Anterior cingulate cortex (tissue), 58 donors: ENCODE measurements around the gene KMO.

Experiments
- DNase-seq, 58 donors: peaks; one replicate each; lab custom pipeline; 2025; lab: John Stamatoyannopoulos, UW

KMO gene

DNA sequence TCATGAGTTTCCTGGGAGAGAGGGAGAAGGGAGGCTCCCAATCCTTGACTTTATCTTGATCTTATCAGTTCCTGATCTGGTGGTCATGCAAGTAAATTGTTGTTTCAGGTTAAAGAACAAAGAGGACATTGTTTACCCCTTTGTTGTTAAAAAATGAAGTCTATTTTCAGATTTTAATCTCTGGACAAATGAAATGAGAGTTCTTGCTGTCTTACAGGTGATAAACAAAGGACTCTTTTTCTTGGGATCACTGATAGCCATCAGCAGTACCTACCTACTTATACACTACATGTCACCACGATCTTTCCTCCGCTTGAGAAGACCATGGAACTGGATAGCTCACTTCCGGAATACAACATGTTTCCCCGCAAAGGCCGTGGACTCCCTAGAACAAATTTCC is 59.6 kb downstream of the KMO start:
- no peak for DNase-seq

DNA sequence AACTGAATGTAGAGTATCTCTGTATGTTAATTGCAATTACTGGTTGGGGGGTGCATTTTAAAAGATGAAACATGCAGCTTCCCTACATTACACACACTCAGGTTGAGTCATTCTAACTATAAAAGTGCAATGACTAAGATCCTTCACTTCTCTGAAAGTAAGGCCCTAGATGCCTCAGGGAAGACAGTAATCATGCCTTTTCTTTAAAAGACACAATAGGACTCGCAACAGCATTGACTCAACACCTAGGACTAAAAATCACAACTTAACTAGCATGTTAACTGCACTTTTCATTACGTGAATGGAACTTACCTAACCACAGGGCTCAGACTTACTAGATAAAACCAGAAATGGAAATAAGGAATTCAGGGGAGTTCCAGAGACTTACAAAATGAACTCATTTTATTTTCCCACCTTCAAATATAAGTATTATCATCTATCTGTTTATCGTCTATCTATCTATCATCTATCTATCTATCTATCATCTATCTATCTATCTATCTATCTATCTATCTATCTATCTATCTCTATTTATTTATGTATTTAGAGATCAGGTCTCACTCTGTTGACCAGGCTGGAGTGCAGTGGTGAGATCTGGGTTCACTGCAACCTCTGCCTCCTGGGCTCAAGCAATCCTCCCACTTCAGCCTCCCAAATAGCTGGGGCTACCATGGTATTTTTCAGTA is 60.2 kb downstream of the KMO start:
- no peak for DNase-seq

DNA sequence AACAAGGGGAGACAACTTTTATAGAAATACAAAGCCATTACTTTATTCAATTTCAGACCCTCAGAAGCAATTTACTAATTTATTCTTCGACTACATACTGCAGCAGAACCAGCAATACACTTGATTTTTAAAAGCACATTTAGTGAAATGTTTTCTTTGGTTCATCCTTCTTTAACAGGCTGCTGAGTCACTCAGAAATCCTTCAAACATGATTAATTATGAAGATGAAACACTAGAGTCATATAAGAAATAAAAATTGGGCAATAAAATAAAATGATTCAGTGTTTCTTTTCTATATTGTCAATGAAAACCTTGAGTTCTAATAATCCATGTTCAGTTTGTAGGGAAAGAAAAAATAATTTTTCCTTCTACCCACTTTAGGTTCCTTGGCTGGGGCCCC is 61.0 kb downstream of the KMO start:
- DNase-seq: no peak

DNA sequence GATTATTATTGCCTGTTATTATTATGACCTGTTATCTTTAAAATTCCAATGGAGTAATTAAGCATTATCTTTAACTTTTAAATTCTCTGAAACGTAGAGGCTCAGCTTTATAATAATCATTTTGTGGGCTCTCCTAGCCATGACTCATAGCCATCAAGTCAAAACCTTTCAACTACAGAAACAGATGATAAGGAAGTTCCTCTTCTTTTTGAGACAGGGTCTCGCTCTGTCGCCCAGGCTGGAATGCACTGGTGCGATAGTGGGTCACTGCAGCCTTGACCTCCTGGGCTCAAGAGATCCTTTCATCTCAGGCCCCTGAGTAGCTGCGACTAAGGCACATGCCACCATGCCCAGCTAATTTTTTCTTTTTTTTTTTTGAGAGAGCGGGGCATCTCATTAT is 64.5 kb downstream of the KMO start:
- no peak for DNase-seq

DNA sequence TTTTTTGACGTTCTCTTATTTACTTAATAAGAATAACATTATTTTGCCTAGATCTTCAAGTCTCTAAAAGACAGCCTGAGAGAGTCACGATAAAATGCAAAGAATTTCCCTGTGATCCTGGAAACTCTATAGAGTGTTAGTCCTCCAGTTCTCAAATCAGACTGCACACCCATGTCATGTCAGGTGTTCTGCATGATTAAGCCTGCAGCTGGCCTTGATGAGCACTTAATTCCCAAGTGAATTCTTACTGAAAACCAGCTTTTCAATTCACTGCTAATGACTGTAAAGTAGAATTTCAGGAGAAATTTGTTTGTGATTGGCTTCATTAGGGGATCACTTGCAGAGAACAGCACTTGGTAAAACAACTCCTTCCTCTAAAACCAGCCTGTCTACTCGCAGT is 66.1 kb downstream of the KMO start:
- no peak for DNase-seq

DNA sequence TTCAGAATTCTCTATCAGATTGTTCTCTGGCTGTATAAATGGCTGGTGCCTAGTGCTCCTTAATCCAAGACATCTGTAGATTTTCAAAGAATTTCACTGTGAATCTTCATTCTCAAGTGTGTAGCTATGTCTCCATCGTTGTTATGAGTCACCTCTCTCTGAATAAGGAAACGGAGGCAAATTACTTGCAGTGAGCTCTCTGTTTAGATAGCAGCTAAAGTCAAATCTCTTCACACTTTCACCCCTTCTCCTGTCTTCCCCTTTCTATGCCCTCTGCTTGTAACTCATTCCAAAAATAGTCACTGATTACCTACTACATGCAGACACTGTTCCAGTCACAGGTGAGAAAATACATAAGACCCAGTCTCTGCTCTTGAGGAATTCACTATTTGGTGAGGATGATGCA is 68.3 kb downstream of the KMO start:
- DNase-seq: no peak

DNA sequence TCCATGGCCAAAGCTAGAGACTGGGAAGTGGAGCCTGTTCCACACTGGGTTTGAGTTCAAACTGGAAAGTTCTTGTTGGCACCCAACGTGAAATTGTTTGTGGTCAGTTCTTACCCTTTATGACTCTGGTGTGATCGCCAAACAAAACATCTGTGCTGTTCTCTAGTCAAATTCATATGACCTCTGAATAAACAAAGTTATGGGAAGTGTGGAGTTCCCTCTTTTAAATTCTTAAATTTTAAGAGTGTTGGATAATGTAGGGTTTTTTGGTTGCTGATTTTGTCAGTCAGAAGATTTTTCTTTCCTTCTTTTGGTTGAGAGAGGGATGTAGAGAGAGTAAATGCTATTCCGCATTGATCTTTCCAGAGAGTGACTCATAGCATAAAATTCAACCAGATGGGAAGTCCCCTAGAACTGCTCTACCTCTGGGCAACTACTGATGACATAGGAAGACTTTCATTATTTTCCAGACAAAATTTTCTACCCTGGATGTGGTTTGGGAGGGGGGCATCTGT is 71.6 kb downstream of the KMO start:
- DNase-seq: no peak

DNA sequence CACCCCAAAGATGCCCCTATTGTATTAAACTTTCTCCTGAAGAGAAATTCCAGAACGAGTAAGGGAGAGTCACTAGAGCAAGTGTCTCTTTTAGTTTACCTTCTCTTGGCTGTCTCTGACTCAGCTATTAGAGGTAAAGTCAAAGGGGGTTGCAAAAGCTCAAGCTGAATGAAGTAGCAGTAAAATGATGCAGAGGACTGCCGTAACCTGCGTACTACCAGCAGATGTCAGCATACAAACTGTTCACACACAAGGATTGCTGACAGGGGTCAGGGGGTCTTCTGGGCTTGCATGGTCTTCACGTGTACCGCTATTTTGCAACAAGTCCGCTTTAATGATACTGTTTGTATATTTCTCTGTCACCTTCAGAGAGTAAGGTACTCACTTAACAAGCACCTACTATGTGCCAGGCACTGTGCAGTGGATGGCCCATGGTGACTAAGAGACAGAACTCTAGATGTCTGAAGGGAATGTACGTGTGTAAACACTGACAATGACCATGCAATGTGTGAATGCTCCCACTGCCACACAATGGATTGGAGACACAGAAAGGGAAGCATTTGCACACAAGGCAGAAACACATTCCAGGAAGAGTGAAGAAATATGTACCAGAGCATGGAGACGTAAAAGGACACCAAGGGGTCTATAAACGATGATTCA is 73.1 kb downstream of the KMO start:
- DNase-seq: no peak

DNA sequence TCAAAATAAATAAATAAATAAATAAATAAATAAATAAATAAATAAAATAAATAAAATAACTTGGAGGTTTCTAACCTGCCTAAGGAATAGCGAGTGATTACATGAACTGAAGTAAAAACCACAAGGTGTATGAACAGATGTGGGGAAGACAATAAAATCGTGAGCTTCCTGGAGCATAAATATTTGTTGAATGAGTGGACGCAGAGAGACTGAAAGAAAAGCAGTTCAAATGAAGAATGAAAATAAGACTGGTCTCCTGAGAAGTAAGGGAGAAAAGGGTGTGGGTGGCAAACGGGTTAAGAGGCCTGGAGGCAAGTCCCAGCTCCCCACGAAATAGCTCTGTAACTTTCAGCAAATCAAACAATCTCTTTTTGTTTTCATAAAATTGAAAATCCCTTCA is 74.4 kb downstream of the KMO start:
- DNase-seq: no peak

DNA sequence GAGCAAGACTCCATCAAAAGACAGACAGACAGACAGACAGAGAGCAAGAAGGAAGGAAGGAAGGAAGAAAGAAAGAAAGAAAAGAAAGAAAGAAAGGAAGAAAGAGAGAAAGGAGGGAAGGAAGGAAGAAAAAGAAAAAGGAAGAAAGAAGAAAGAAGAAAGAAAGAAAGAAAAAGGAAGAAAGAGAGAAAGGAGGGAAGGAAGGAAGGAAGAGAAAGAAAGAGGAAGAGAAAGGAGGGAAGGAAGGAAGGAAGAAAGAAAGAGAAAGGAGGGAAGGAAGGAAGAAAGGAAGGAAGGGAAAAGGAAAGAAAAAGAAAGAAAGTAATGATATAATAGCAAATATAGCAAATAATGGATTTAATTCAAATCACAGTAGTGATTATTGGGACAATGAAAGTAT is 75.3 kb downstream of the KMO start:
- no peak for DNase-seq

DNA sequence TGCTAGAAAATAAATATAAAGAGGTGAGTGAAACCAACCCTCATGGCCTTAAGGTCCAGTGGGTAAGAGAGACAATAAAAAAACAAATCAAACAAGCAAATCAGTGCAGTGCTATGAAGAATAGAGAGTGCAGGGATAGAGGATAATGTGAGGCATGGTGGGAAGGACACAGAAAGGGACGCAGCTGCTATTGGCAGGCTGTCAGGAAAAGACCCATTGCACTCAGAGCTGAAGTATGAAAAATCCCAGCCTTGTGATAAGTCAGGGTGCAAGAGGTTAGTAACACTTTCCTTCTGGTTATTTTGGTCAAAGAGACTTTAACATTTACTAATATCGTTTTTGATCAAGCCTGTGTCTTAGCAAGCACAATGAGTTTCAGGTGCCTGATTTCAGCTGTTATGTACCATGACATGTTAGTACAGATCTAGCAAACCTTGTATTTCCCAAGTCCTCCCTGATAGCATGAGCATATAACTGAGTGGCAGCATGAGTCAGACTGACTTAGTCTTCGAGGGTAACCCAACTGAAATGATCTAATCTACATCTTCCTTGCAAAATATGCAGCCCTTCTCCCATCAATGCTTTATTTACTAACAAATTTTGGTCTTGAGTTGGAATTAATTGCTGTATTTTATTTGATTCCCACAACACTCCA is 76.3 kb downstream of the KMO start:
- no peak for DNase-seq

DNA sequence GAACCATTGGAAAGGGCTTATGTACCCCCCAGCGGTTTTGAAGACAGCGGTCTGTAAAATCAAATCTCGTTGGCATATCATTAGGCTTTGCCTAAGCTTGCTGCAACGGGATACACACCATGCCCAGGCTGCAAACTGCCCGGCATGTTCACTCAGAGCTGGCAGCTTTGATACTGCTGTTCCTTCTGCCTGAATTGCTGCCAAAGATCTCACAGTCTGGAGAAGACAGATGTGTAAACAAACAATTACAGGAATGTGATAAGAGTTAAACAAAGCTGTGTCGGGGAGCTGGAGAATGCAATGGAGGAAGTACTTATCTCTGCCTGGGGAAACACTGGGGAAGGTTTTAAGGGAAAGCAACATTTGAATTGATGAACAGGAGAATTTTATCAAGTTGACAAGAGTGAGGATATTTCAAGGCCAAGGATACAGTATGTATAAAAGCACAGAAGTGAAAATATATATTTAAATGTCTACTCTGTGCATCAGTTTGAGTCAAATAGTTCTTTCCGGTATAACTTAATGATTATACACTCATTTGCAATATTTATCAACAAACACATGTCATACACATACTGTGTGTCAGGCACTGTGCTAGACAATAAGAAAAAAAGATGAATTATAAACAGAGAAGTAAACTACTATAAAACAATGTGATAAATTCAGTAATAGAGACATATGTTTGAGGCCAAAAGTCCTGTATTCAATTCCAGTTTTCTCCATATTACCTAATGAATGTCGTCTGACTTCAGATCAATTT is 78.1 kb downstream of the KMO start:
- peak in 2 of 58 donors; percentile 5 to 23 for DNase-seq

DNA sequence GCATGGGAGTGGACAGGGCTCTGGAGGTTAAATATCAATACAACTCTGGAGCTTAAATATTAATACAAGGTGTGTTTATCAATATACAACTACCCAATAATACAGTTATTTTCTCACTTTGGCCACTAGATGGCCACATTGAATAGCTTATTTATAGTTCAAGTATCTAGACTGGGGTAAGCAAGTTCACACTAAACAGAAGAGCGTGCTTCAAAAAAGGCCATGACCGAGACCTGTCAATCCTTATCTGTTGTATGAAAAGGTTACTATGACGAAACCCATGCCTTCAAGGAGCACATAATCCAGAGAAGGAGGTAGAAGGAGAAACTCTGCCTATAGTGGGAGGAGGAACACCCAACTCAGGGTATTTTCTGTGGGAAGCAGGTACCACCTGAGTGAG is 78.9 kb downstream of the KMO start:
- peak in 2 of 58 donors; percentile 50 to 57 for DNase-seq

DNA sequence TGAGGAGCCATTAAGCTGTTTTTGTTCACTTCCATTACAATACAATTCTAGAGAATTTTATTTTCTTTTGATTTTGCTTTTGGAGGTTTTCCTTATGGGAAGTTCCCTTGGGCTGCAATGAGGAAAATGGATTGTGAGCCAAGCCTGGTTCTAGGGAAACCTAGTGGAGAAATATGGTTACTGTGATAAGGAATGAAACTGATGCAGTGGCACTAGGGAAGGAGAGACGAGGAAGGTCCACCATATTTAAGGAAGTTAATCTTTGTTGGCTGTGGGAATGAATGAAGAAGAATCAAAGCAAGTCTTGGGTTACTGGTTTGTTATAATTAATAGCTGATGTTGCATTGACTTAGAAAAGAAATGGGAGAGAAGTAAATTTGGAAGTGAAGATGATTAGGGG is 79.6 kb downstream of the KMO start:
- no peak for DNase-seq

DNA sequence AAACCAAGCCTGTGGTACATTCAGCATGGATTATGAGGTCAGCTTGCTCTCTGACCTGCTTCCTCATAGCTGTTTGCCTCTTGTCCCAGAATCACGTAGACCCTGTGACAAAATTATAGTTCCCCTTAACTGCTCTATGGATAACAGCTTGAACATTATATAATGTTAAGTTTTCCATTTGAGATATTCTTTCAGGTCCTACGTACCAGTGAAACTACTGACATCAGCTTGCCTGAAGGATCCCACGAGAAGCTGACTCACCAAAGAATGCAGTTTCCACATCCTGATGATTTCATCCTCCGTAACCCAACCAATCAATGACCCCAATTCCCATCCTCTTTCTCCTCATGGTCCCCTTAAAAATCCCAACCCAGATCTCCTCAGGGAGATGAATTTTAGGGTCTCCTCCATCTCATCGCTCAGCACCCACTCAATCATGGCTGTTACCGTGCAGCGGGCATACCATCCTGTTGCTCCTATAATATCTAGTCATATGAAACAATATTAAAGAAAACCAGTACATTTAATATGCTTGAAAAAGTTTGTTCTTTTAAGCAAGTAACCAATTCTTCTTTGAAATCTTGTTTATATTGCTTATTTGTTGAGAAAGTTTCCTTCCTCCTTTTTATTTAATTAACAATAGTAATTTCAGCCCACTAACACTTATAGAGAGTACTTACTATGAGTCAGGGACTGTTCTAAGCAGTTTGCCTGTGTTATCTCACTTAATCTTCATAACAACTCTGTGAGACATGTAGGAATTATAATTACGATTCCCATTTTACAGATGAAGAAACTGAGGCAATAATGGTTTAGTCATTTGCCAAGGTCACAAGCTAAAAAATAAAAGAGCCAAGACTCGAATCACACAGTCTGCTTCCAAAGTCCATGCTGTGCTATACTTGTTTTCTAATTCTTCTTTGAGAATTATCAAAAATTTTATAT is 80.6 kb downstream of the KMO start:
- DNase-seq: peak in 1 of 58 donors; percentile 7

DNA sequence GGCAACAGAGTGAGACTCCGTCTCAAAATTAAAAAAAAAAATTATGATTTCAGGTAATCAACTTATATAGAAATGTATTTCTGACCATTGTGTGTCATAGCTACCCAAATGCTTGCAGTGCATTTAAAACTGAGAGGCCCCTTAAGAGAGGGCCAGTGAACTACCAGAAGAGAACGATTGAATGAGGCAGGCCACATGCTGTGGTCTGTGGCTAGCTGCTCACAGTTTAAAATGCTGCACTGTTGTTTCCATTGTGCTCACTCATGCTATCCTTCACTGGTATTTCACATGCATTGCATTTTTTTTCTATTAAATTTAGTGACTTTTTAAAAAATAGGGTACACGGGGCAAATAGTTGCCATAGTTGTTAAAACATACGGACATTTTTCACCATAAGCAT is 82.0 kb downstream of the KMO start:
- DNase-seq: no peak

DNA sequence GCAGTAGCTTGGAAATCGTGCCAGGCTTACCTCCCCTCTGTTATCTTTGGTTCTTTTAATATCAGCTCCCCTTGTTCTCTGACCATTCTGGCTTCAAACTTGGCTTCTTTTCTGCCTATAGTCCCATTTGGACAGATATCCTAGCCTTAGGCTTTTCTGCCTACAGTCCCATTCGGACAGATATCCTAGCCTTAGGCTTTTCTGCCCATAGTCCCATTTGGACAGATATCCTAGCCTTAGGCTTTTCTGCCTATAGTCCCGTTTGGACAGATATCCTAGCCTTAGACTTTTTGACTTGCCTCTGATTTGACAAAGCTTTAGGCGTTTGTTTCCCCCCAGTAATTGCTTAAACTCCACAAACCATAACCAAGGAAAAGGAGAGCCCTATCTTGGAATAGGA is 82.4 kb downstream of the KMO start:
- no peak for DNase-seq

DNA sequence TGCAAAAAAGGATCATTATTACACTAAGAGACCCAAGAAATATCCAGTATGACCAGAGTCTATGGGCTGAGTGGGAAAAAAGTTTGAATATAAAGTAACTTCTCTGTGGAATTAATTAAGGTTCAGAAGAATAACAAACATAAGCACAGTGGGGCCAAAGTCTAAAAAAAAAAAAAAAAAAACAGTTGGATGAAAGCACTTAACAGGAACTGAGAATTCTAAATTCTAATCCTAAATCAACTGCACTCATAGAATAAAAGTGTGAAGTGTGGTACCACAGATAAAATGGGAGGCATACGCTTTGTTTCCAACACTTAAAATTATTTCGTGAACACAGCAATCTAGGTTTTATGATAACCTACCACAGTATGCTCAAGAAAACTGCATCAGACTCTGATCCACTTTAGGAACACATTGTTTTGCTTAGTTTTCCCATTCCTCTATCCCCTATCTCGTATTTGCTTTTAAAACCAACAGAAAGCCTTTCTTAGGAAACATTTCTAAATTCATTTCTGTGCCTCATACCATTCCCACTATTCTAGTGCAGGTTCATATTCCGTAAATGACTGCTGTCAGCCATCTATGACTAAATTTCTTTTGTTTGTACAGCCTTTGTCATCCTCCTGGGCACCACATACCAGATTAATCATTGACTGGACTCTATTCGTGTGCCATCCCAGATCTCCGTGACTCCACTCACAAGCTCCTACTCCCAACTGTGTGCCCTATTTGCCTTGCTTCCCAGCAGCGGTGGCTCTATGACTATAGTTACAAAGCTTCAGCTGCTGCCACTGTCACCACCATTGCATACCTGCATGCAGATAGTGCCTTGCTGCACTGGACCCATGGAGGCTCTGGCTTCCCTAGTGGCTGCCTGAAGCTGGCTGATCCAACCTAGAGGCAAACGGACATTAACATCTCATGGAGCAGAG is 83.1 kb downstream of the KMO start:
- no peak for DNase-seq

DNA sequence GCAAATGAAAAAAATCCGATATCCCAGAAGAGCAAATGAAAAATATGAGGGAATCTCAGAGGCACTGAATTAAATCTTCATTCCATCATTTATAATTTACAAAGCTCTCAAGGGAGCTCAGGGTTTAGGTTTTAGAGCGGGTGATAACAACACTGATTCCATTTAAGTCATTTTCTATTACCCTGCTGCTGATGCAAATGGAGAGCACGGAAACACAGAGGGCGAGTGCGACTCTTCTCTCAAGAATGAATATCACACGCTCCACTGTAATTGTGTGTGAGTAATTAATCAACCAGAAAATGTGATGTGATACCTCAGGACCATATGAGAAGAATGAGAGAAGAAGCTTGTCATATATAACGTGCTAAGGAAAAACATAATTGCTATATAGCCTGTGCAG is 85.2 kb downstream of the KMO start:
- no peak for DNase-seq
